ENCODE results near the gene RPL18A. TPM values are rescaled to one million over a fixed set of nuclear protein-coding genes. Genes with fewer than 3 reads are reported as not detected.

The RPL18A gene
- total and polyA plus RNA-seq, 2 of the 13 experiments (the other 11 are each of a cell fraction or from before 2014, with no cell fraction given): 1,471 to 2,004 TPM

DNA sequence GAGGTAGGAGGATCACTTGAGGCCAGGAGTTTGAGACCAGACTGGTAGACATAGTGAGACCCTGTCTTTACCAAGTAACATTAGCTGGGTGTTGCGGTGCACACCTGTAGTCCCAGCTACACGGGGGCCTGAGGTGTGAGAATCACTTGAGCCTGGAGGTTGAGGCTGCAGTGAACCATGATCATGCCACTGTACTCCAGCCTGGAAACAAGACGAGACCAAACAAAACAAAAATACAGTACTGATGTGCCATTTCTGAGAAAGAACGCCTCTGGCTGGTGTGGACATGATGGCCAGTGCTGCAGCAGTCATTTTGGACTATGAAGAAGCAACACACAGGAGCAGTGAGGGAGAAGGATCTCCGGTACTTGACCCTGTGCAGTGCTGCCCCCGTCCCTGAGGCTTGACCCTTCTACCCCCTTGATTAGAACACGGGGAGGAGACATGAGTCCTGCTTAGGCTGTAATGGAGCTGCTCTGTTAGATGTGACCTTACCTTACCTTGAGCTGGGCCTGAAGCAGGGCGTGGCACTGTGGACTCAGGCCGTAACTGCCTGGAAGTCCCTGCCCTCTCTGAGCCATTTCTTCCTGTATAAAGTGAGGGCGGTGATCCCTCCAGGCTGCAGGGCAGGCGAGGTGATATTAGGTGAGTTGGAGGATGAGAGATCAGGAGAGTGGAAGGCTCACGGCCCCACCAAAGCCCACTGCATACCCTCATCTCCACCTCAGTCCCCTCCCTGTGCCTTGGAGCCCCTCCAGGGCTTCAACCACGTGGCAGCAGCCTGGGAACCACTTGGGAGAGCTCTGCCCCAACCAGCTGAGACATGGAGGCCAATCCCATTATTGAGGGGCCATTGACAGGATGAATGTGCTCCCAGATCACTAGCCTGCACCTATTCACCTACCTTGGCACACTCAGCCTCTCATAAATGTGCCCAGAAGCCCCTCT lies 5.9 kb downstream of the RPL18A start (continued):
- TF ChIP-seq, protein P1, sequence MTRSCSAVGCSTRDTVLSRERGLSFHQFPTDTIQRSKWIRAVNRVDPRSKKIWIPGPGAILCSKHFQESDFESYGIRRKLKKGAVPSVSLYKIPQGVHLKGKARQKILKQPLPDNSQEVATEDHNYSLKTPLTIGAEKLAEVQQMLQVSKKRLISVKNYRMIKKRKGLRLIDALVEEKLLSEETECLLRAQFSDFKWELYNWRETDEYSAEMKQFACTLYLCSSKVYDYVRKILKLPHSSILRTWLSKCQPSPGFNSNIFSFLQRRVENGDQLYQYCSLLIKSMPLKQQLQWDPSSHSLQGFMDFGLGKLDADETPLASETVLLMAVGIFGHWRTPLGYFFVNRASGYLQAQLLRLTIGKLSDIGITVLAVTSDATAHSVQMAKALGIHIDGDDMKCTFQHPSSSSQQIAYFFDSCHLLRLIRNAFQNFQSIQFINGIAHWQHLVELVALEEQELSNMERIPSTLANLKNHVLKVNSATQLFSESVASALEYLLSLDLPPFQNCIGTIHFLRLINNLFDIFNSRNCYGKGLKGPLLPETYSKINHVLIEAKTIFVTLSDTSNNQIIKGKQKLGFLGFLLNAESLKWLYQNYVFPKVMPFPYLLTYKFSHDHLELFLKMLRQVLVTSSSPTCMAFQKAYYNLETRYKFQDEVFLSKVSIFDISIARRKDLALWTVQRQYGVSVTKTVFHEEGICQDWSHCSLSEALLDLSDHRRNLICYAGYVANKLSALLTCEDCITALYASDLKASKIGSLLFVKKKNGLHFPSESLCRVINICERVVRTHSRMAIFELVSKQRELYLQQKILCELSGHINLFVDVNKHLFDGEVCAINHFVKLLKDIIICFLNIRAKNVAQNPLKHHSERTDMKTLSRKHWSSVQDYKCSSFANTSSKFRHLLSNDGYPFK (CRISPR knock-in tag; IDR thresholded peaks at IDR 0.05; ENCODE audit: borderline replicate concordance): no peak
- no peak for TF ChIP-seq SRY (CRISPR knock-in tag; IDR thresholded peaks at IDR 0.05)
- TF ChIP-seq, protein P2, sequence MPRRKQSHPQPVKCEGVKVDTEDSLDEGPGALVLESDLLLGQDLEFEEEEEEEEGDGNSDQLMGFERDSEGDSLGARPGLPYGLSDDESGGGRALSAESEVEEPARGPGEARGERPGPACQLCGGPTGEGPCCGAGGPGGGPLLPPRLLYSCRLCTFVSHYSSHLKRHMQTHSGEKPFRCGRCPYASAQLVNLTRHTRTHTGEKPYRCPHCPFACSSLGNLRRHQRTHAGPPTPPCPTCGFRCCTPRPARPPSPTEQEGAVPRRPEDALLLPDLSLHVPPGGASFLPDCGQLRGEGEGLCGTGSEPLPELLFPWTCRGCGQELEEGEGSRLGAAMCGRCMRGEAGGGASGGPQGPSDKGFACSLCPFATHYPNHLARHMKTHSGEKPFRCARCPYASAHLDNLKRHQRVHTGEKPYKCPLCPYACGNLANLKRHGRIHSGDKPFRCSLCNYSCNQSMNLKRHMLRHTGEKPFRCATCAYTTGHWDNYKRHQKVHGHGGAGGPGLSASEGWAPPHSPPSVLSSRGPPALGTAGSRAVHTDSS (CRISPR knock-in tag; conservative IDR thresholded peaks at IDR 0.05): no peak
- TF ChIP-seq, protein P3, sequence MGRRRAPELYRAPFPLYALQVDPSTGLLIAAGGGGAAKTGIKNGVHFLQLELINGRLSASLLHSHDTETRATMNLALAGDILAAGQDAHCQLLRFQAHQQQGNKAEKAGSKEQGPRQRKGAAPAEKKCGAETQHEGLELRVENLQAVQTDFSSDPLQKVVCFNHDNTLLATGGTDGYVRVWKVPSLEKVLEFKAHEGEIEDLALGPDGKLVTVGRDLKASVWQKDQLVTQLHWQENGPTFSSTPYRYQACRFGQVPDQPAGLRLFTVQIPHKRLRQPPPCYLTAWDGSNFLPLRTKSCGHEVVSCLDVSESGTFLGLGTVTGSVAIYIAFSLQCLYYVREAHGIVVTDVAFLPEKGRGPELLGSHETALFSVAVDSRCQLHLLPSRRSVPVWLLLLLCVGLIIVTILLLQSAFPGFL (CRISPR knock-in tag; IDR thresholded peaks at IDR 0.05): no peak
- no peak for TF ChIP-seq SYNCRIP (IDR thresholded peaks at IDR 0.05; ENCODE audit: insufficient read depth, low read depth, low read length)
- TF ChIP-seq GATA4 (IDR thresholded peaks at IDR 0.05; ENCODE audit: borderline replicate concordance, low read depth): no peak
- TF ChIP-seq, protein P4, sequence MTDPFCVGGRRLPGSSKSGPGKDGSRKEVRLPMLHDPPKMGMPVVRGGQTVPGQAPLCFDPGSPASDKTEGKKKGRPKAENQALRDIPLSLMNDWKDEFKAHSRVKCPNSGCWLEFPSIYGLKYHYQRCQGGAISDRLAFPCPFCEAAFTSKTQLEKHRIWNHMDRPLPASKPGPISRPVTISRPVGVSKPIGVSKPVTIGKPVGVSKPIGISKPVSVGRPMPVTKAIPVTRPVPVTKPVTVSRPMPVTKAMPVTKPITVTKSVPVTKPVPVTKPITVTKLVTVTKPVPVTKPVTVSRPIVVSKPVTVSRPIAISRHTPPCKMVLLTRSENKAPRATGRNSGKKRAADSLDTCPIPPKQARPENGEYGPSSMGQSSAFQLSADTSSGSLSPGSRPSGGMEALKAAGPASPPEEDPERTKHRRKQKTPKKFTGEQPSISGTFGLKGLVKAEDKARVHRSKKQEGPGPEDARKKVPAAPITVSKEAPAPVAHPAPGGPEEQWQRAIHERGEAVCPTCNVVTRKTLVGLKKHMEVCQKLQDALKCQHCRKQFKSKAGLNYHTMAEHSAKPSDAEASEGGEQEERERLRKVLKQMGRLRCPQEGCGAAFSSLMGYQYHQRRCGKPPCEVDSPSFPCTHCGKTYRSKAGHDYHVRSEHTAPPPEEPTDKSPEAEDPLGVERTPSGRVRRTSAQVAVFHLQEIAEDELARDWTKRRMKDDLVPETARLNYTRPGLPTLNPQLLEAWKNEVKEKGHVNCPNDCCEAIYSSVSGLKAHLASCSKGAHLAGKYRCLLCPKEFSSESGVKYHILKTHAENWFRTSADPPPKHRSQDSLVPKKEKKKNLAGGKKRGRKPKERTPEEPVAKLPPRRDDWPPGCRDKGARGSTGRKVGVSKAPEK (CRISPR knock-in tag; IDR thresholded peaks at IDR 0.05; ENCODE audit: borderline replicate concordance): no peak
- no peak for TF ChIP-seq SRSF9 (IDR thresholded peaks at IDR 0.05; ENCODE audit: borderline replicate concordance, insufficient read depth, low read depth, low read length, poor library complexity, severe bottlenecking)
- TF ChIP-seq, protein P5, sequence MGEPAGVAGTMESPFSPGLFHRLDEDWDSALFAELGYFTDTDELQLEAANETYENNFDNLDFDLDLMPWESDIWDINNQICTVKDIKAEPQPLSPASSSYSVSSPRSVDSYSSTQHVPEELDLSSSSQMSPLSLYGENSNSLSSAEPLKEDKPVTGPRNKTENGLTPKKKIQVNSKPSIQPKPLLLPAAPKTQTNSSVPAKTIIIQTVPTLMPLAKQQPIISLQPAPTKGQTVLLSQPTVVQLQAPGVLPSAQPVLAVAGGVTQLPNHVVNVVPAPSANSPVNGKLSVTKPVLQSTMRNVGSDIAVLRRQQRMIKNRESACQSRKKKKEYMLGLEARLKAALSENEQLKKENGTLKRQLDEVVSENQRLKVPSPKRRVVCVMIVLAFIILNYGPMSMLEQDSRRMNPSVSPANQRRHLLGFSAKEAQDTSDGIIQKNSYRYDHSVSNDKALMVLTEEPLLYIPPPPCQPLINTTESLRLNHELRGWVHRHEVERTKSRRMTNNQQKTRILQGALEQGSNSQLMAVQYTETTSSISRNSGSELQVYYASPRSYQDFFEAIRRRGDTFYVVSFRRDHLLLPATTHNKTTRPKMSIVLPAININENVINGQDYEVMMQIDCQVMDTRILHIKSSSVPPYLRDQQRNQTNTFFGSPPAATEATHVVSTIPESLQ (CRISPR knock-in tag; conservative IDR thresholded peaks at IDR 0.05): no peak
- TF ChIP-seq ELF4 (CRISPR knock-in tag; IDR thresholded peaks at IDR 0.05; ENCODE audit: borderline replicate concordance): no peak
- TF ChIP-seq, protein P6, sequence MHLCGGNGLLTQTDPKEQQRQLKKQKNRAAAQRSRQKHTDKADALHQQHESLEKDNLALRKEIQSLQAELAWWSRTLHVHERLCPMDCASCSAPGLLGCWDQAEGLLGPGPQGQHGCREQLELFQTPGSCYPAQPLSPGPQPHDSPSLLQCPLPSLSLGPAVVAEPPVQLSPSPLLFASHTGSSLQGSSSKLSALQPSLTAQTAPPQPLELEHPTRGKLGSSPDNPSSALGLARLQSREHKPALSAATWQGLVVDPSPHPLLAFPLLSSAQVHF (CRISPR knock-in tag; IDR thresholded peaks at IDR 0.05): no peak
- peak; percentile 28; the same call in 1 of the 2 replicates for TF ChIP-seq ZNF121 (CRISPR knock-in tag; IDR thresholded peaks at IDR 0.05)
- no peak for TF ChIP-seq PHF8 (CRISPR knock-in tag; IDR thresholded peaks at IDR 0.05)
- TF ChIP-seq ZNF550 (CRISPR knock-in tag; IDR thresholded peaks at IDR 0.05; ENCODE audit: borderline replicate concordance): no peak
- no peak for TF ChIP-seq MZF1 (CRISPR knock-in tag; IDR thresholded peaks at IDR 0.05; ENCODE audit: borderline replicate concordance)

Data from HepG2 (cell line).